GM18867 (cell line): ENCODE data around the gene SNTG2.
"Not testable (repeated sequence)": the region's sequence is repeated elsewhere in the genome, so short reads cannot be mapped to it uniquely, and the experiment has no call there.

Experiments
- ATAC-seq: cut with Tn5 transposase; IDR thresholded peaks from one replicate; pipeline ENCODE4 v1.9.1; 2021; ENCODE audit warnings: mild to moderate bottlenecking, moderate library complexity; ENCODE audit not compliant: unreplicated experiment

SNTG2 gene

DNA sequence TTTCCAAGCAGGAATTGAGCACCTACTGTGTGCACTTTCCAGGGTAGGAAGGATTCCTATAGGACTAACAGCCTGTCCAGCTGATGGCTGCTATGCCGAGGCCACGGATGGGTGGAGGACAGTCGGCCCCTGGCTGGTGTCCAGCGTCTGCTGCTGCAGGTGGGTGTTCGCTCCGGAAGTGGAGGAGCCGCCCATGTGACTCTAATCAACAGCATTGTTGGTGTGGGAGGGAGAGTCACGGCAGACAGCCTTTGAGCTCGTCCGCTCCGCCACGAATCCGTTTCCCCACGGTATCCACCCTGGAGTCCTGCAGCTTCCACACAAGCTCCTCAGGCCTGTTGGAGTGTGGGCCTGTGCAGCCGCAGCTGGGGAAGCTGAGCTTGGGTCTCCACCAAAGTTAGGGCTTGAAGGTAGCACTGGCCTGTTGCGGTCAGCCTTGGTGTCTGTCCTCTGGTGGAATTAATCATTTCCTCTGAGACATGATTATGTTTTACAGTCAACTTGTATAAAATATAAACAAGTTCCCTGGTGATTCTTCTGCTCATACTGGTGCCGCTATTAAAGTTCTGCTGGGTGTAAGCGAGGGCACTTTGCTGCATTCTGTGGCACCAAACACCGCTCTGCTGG lies 276.7 kb downstream of the SNTG2 start:
- no peak for ATAC-seq

DNA sequence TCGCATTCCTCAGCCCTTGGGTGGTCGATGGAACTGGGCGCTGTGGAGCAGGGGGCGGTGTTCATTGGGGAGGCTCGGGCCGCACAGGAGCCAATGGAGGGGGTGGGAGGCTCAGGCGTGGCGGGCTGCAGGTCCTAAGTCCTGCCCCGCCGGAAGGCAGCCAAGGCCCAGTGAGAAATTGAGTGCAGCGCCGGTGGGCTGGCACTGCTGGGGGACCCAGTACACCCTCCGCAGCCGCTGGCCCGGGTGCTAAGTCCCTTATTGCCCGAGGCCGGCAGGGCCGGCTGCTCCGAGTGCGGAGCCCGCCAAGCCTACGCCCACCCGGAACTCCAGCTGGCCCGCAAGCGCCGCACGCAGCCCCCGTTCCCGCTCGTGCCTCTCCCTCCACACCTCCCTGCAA lies 278.9 kb downstream of the SNTG2 start:
- ATAC-seq: not testable (repeated sequence)

DNA sequence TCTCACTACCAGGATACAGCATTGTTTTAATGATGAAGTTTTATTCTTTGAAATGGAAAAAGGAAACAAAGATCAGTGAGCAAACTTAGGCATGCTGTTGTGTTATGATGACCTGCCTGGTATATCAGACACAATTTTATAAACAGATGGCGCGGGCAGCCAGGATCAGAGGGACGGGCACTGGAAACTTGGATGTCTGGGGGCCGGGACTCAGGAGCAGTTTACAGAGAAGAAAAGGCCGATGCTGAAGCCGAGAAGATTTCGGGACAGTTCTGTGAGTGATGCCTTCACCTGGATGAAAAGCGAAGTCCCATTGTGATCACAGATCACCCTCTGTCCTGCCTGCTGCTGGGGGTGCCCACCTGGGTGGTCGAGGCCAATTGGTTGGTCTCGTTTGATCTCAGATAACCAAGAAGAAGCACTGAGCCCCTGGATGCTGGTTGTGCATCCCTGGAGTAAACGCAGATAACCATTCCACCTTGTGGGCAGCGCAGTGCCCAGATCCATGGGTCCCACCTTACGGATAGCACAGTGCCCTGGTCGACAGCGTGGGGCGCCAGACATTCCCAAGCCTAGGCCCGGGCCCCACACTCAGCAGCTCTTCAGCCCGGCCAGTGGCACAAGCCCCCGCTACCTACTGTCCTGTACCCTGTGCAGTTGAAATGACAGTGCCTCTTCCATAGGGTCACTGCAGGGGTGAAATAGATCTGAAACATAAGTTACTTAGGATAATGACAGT lies 279.7 kb downstream of the SNTG2 start:
- no peak for ATAC-seq

DNA sequence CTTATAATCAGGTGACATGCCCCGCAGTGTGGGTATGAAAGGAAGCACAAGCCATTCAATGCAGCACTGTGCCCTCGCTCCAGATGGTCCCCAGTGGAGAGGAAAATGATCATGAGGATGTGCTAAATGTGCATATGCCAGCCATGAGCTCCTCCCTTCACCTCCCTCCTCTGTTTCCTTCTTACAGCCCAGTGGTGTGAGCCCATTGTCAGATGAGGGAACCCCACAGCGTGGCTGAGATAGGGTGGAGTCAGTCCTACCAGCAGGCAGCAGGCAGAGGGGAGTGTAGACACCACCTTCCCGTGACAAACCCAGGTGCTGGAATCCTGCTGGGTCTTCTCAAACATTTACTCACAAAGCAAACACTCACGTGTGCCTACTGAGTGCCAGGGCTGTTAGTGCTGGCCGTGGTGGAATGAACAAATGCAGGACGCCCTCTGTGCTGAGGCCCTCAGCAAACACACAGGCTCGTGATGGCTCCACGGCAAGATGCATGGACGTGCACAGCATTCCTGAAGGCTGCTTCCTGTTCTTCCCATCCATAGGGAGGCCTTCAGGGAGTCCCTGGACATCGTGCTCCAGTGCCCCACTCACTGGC lies 280.9 kb downstream of the SNTG2 start:
- no peak for ATAC-seq

DNA sequence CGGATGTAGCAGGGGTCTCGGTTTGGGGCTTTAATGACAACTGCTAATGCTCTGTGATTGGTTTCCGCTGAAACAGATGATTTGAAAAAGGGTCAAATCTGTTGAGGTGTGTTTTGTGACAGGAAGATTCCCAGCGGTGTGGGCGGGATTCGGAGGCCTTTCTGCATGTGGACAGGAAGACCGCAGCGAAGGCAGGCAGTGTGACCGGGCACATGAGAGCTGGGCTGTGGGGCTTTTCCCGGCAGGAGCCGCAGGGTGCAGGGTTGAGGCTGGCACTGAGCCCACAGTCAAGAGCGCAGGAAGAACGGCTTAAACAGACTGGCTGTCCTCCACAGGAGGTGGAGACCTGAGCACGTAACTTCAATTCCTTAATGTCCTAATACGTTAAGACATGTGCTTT lies 282.6 kb downstream of the SNTG2 start:
- ATAC-seq: no peak

DNA sequence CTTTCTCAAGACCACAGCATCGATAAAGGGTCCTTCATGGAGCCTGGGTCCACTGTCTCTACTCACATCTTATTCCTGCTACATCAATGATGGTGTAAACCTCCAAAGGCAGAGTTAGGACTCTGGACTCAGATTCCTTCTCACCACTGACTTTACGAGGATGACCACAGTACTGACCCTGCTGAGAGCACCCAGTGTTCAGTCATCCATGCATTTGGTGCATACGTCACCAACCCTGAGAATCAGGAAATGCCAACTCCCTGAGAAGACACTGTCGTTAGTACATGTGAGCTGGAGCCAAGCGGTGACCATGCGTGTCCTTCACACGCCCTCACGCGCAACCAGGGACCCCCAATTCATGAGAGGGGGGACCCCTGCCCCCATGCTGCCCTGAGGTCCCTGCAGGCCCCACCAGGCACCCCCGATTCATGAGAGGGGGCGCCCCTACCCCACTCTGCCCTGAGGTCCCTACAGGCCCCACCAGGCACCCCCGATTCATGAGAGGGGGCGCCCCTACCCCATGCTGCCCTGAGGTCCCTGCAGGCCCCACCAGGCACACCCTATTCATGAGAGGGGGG lies 284.2 kb downstream of the SNTG2 start:
- ATAC-seq: no peak

DNA sequence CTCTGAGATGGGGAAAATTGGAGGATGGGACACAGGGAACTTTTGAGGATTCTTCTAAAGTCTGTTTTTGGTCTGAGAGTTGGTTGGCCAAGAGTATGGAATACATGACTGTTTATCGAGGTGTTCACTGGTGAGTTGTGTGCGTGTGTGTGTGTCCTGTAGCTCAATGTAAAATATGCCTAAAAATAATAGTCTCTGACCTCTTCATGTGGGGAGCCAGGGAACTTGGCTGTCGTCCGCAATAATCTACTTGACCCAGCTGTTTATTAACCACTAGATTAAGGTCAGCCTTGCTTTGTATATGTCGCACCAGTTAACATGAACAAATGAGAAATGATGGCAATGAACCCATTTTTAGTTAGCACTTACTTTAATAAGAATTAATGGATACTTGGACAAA lies 285.2 kb downstream of the SNTG2 start:
- no peak for ATAC-seq

DNA sequence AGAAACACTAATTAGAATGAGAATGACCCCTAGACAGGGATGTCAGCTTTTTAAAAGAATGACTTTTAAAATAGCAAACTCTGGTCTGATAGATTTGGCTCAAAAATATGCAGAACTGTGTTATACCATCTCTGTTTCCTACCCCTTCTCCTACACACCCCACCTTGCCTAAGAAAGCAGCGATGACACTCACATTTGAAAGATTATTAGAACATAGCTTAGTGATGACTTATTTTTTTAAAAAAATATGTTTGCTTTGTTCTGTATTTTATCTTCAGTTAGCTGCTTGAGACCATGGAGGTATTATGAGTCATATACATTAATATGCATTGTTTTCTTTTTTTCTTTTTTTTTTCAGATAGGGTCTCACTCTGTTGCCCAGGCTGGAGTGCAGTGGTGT lies 286.0 kb downstream of the SNTG2 start:
- ATAC-seq: no peak

DNA sequence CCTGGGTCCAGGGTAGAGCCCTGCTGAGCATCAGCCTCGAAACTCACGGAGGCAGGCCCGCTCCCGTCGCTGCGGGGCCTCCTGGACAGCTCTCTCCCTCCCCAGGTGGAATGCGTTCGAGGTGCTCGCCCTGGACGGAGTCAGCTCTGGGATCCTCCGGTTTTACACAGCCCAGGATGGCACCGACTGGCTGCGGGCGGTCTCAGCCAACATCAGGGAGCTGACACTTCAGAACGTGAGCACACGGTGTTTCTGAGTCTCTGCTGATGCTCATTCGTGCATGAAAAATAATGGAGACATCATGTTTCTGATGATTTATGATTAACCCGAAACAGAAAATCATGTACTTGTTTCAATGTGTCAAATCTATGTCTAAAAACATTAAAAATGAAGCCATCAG lies 287.1 kb downstream of the SNTG2 start:
- ATAC-seq: no peak

DNA sequence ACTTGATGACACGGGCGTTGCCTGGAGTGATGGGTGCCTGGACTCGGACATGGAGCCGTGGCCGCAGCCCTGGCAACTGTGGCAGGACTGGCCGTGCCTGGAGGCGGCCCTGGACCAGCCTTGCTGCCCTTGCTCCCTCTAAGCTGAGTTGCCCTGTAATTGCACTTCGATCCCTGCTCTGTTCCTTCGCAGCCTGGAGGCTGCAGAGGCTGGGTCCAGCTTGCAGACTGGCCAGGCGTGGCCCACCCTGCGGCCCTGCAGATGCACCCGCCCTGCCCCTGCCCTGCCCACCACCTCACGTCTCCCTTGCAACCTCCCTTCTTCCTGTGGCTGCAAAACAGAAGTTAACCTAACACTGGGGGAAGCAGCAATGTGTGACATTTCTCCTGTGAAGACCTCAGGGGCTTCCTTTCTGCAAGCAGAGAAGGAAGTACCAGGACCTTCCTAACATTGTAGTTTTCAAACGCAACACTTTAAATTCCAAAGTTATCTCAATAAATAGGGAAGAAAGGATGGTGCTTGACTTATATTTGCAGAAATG lies 288.0 kb downstream of the SNTG2 start:
- ATAC-seq: no peak

DNA sequence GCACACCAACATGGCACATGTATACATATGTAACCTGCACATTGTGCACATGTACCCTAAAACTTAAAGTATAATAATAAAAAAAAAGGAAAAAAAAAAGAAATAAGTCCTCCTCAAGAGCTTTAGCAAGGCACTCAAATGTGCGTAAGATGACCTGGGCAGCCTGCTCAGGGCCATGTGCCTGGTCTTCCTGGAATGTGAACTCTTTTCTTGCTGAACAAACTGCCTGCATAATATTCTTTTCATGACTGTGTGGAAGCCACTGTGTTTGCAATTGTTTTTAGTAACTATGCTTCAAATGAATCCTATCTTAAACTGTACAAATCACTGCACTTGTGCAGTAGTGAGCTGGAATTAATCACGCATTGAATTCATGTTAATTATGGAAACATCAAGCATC lies 294.5 kb downstream of the SNTG2 start:
- ATAC-seq: no peak

DNA sequence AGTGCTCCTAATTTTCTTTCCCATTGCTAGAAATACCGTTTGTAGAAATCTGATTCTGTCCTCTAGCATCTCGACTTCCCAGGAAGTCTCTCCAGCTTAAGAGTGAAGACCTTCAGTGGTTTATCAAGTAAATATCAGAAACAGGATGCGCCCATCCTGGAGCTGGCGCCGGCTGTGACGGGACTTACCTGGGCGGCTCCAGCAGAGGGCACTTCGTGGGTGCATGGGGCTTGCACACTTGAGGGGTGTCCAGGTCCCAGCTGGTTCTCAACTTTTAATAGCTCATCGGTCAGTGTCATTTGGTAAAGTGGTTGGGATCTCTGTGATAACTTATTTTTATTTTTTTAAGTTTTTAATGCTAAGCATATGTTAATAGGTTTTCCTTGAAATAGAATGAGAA lies 295.6 kb downstream of the SNTG2 start:
- no peak for ATAC-seq

DNA sequence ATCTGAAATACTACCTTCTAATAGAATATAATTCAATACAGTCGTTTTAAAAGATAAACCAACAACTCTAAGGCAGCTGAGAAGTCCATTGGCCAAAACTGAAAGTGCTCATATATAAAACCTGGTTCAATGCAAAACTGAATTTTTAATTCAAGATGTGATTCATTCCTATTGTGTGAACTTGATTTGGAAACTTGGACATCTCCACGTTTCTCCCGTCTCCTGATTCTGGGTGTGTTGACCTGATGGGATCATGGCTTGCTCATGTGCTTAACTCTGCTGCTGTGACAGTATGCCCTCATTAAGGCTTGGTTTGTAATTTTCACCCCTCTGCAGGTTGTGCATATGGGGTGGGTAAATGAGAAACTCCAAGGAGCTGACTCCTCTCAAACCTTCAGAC lies 296.3 kb downstream of the SNTG2 start:
- no peak for ATAC-seq

DNA sequence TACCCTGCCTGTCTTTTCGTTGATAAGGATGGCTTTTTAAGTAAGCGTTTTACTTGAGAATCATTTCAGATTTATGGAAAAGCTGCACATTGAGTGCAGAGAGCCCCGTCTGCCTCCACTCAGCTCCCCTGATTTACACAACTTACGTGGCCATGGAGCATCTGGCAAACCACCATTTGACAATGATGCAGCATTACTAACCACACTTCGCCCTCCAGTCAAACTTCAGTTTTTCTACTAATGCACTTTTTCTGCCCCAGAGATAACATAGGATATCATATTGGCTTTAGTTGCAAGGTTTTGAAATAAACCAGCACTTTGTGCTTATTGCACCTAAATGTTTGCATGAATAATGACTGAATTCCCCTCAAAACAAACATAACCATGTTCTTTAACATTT lies 297.5 kb downstream of the SNTG2 start:
- no peak for ATAC-seq

DNA sequence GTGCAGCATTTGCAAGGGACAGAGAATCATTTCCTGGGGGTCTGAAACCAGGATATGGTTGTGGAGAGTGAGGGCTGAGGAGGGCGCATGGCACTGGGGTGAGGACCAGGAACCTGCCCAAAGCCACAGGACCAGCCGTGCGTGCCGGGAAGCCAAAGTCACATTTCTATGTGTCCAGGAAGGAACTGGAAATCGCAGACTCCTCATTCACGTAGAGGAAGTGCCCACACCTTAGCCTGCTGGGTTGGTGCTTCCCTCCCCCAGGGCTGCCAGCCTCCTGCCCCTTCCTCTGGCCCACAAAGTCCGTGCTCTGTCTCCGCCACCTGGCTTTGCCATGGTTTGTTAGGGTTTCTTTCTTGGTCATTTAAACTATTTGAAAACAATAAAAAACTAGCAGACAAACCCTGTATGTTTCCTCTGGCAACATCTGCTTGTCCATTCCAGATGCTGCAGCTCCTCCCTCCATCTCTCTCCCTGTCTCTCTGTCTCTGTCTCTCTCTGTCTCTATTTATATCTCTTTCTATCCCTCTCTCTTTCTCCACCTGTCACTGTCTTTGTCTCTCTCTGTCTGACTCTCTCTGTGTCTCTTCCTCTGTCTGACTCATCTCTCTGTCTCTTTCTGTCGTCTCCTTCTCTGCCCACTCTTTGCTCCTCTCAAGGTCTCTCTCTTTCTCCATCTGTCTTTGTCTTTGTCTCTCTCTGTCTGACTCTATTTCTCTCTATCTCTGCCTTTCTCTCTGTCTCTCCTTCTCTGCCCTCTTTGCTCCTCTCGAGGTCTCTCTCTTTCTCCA lies 299.4 kb downstream of the SNTG2 start:
- ATAC-seq: no peak

DNA sequence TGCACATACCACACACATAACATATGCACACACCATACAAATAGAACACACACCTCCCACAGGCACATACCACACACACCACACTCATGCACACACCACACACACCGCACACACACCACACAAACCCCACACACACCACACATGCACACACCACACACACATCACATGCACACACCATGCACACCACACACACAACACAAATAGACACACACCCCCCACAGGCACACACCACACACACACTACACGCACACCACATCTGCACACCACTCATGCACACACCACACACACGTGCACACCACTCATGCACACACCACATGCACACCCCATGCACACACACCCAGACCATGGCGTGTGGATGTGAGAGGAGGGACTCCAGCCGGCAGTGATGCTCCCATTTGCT lies 300.9 kb downstream of the SNTG2 start:
- ATAC-seq: no peak

DNA sequence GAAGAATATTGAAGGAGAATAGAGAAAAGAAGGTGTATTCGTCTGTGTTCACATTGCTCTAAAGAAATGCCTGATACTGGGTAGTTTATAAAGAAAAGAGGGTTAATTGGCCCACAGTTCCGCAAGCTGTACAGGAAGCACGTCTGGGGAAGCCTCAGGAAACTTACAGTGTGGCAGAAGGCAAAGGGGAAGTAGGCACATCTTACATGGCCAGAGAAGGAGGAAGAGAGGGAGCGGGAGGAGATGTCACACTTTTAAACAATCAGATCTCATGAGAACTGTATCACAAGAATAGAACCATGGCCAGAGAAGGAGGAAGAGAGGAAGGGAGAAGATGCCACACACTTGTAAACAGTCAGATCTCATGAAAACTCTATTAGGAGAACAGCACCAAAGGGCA lies 303.0 kb downstream of the SNTG2 start:
- ATAC-seq: no peak

DNA sequence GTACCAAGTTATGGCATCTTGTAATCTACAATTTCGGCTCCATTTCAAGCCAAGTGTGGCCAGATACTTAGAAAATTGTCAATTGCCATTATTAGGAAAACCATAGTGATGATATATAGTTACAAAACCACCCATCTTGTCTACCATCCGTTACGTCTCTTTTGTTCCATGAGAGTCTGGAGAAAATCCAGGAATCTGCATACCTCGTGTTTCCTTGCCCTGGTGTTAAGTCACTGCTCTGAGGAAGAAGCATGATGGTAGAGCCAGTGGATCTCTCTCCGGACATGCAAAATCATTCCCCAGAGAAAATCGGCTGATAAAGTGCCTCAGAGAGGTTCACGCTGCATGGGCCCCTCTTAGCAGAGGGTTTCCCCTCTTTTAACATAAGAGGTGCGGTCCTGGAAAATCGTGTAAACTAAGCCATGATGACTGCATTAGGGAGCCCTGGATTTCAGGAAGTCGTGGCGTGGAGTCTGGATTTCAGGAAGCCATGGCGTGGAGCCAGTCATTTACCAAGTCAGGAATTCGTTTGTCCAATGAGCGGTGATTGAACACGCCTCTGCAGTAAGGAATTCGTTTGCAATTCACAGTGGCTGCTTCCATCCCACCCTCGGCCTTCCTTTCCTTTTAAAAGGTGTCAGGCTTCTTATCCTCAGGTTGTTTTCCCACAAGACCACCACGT lies 304.2 kb downstream of the SNTG2 start:
- ATAC-seq: no peak

DNA sequence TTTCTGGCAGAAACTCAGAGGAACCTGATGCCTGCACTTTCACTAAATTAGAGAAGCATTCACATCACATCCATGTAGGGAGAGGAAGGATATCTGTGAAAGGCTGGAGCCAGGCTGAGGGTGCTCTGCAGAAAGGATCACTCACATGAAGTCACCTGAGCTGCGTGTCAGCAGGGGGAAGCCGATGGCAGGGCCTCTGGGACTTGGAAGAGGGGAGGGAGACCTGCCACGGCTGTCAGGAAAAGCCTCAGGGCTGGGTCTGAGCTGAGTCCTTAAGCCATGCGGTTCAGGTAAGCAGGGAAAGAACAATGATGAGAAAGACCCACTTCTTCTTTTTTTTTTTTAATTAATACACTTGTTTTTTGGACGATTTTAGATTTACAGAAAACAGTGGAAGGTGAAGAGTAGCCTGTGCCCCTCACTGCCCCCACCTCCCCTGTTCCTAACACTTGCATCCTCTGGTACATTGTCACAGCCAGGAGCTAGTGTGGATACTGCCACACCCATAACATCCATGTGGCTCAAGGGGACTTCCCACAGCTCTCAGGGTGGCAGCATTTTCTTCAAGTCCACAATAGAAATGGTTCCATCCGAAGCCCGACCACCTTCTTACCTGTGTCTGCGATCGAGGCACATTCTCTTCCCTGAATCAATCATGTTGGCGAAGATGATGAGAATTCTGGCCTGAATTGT lies 306.1 kb downstream of the SNTG2 start:
- ATAC-seq: no peak

DNA sequence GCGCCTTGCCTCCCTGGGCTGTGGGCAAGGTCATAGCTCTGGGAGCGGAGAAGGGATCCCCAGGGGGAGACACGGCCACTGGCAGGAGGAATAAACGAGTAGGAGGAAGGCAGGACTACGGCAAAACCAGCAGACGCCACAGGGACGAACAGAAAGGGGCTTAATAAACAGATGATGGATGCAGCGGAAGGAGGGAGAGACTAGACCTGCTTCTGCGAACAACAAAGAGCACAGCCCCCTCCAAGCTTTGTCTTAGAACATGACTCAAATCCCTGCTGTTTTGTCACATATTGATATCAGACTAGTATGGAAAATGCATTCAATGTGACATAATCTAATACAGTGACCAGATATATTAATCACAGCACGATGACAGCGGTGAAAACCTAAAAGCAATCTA lies 306.7 kb downstream of the SNTG2 start:
- ATAC-seq: no peak
